OCI-LY3 (cell line): ENCODE data around the gene LTBP1.

Experiments used
- EZH2phosphoT487 ChIP-seq: fragments of 200-600 bp; shearing (Covaris generic); IDR thresholded peaks from 2 replicates; pipeline ENCODE4 v1.6.1; 2018; ENCODE audit warnings: antibody characterized with exemption, mixed run types, low read depth
- TF ChIP-seq, protein P1 (sequence below): fragments of 200-600, 300-600 bp; sonication (generic); IDR thresholded peaks from 2 replicates; pipeline ENCODE4 v1.5.1; 2014; ENCODE audit warnings: antibody characterized with exemption, low read length, low read depth

DNA sequence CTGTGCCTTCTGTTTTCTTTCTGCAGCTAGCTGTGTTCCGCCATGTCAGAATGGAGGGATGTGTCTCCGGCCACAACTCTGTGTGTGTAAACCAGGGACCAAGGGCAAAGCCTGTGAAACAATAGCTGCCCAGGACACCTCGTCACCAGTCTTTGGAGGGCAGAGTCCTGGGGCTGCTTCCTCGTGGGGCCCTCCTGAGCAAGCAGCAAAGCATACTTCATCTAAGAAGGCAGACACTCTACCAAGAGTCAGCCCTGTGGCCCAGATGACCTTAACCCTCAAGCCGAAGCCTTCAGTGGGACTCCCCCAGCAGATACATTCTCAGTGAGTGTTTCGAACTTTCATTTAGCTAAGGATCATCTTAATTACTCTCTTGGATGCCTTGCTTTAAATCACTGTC, 74.1 kb downstream of the LTBP1 start:
- TF ChIP-seq, protein P1, sequence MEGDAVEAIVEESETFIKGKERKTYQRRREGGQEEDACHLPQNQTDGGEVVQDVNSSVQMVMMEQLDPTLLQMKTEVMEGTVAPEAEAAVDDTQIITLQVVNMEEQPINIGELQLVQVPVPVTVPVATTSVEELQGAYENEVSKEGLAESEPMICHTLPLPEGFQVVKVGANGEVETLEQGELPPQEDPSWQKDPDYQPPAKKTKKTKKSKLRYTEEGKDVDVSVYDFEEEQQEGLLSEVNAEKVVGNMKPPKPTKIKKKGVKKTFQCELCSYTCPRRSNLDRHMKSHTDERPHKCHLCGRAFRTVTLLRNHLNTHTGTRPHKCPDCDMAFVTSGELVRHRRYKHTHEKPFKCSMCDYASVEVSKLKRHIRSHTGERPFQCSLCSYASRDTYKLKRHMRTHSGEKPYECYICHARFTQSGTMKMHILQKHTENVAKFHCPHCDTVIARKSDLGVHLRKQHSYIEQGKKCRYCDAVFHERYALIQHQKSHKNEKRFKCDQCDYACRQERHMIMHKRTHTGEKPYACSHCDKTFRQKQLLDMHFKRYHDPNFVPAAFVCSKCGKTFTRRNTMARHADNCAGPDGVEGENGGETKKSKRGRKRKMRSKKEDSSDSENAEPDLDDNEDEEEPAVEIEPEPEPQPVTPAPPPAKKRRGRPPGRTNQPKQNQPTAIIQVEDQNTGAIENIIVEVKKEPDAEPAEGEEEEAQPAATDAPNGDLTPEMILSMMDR, result no peak
- no peak for TF ChIP-seq EZH2phosphoT487
